H7 (cell line): ENCODE measurements around the gene INCA1. TPM values are rescaled to one million over a fixed set of nuclear protein-coding genes. Genes with fewer than 3 reads are reported as not detected.
"Not testable (repeated sequence)": the region's sequence is repeated elsewhere in the genome, so short reads cannot be mapped to it uniquely, and the experiment has no call there.

Experiments
- DNase-seq: peaks from one replicate; pipeline ENCODE4 v3.0.0; 2012
- H3K27me3 ChIP-seq: 2 replicates; pipeline ENCODE4 v1.6.0; 2011; ENCODE audit warnings: mild to moderate bottlenecking, low read length; ENCODE audit not compliant: control insufficient read depth, insufficient read depth
- H3K36me3 ChIP-seq: replicated peaks from 2 replicates; pipeline ENCODE4 v1.5.1; 2011; ENCODE audit warnings: low read length; ENCODE audit not compliant: control insufficient read depth, insufficient read depth
- H3K4me3 ChIP-seq: 2 replicates; pipeline ENCODE4 v1.5.1; 2011; ENCODE audit warnings: low read depth, mild to moderate bottlenecking, control low read depth, low read length, moderate library complexity; ENCODE audit not compliant: insufficient read depth
- total RNA-seq: library from RNA; depleted of rRNA; stranded (reverse); fragments of >200 nt; shearing (Covaris generic); gene quantifications from 2 replicates; pipeline ENCODE4 v1.2.3, GENCODE V29; 2014; rRNA removed

Gene INCA1
- total RNA-seq, result 0.42 and 0.63 TPM in 2 replicates

- H3K36me3 ChIP-seq, result peaks cover 17% of the 10 kb centered on the region
- peaks cover 11% of the 10 kb centered on the region for H3K27me3 ChIP-seq
- peak within 1 kb of the TSS; percentile 93 for H3K4me3 ChIP-seq
- DNase-seq, result peak; percentile 99
These were observed at the start of gene INCA1, which contains the start of gene KIF1C for GRCh38 chr17:4997302-4998026. TSS of gene INCA1 (minus strand) at chr17:4997522. CDS start at chr17:4994437, 3,085 bp downstream. TSS of gene KIF1C (plus strand) at chr17:4997950. CDS start at chr17:5000247, 2,297 bp downstream.

GRCh38 chr17:5045496-5045895 is 48.2 kb upstream of the INCA1 start:
- no peaks in the 10 kb centered on the region for H3K36me3 ChIP-seq
- H3K4me3 ChIP-seq, result no peak overlapping the region
- DNase-seq, result no peak
- no peaks in the 10 kb centered on the region for H3K27me3 ChIP-seq

- no peak for DNase-seq
- Histone ChIP-seq H3K27me3 (no peaks in the 10 kb centered on the region; the same call in 1 of the 2 replicates), H3K36me3 (no peaks in the 10 kb centered on the region), H3K4me3 (no peak overlapping the region)
These were observed 47.3 kb upstream of the INCA1 start for GRCh38 chr17:5044630-5045029.

- peak; percentile 74 for DNase-seq
- Histone ChIP-seq H3K36me3 (no peaks in the 10 kb centered on the region), H3K4me3 (no peak overlapping the region), H3K27me3 (no peaks in the 10 kb centered on the region; the same call in 1 of the 2 replicates)
These were observed 46.2 kb upstream of the INCA1 start for GRCh38 chr17:5043524-5043923.

GRCh38 chr17:5042157-5043022 is 45.1 kb upstream of the INCA1 start:
- Histone ChIP-seq H3K4me3 (no peak overlapping the region), H3K36me3 (no peaks in the 10 kb centered on the region), H3K27me3 (no peaks in the 10 kb centered on the region; the same call in 1 of the 2 replicates)
- DNase-seq, result no peak

GRCh38 chr17:5035315-5035714 is 38.0 kb upstream of the INCA1 start, which contains the start of gene SLC52A1:
TSS of gene SLC52A1 (minus strand) at chr17:5035426. CDS start at chr17:5034606, 820 bp downstream.
- no peaks in the 10 kb centered on the region for H3K36me3 ChIP-seq
- peak; percentile 90 for DNase-seq
- peak within 1 kb of the TSS; percentile 8; the same call in 1 of the 2 replicates for H3K4me3 ChIP-seq
- H3K27me3 ChIP-seq, result no peaks in the 10 kb centered on the region; the same call in 1 of the 2 replicates

- peak; percentile 48 for DNase-seq
- H3K36me3 ChIP-seq, result no peaks in the 10 kb centered on the region
- H3K4me3 ChIP-seq, result no peak overlapping the region
- no peaks in the 10 kb centered on the region for H3K27me3 ChIP-seq
These were observed 37.3 kb upstream of the INCA1 start for GRCh38 chr17:5034651-5035050.

GRCh38 chr17:5034063-5034462 is 36.7 kb upstream of the INCA1 start:
- Histone ChIP-seq H3K4me3 (no peak overlapping the region), H3K36me3 (no peaks in the 10 kb centered on the region), H3K27me3 (no peaks in the 10 kb centered on the region)
- no peak for DNase-seq

- H3K4me3 ChIP-seq, result no peak overlapping the region
- peak; percentile 74 for DNase-seq
- no peaks in the 10 kb centered on the region for H3K36me3 ChIP-seq
- no peaks in the 10 kb centered on the region for H3K27me3 ChIP-seq
These were observed 36.2 kb upstream of the INCA1 start for GRCh38 chr17:5033352-5034015.

GRCh38 chr17:5032865-5033264 is 35.5 kb upstream of the INCA1 start:
- H3K4me3 ChIP-seq, result no peak overlapping the region
- no peaks in the 10 kb centered on the region for H3K36me3 ChIP-seq
- no peak for DNase-seq
- no peaks in the 10 kb centered on the region for H3K27me3 ChIP-seq

- peak; percentile 90 for DNase-seq
- Histone ChIP-seq H3K4me3 (peak overlapping the region; percentile 21; the same call in 1 of the 2 replicates), H3K27me3 (no peaks in the 10 kb centered on the region), H3K36me3 (no peaks in the 10 kb centered on the region)
These were observed 34.2 kb upstream of the INCA1 start for GRCh38 chr17:5031365-5032082.

GRCh38 chr17:5030168-5030567 is 32.8 kb upstream of the INCA1 start:
- not testable (repeated sequence) for DNase-seq, H3K4me3 ChIP-seq, H3K36me3 ChIP-seq, H3K27me3 ChIP-seq

GRCh38 chr17:5027916-5028315 is 30.6 kb upstream of the INCA1 start:
- no peak for DNase-seq
- peaks cover 2% of the 10 kb centered on the region for H3K36me3 ChIP-seq
- H3K27me3 ChIP-seq, result no peaks in the 10 kb centered on the region
- no peak overlapping the region for H3K4me3 ChIP-seq

GRCh38 chr17:5027299-5027698 is 30.0 kb upstream of the INCA1 start:
- Histone ChIP-seq H3K4me3 (no peak overlapping the region), H3K36me3 (peaks cover 3% of the 10 kb centered on the region)

More at GRCh38 chr17:5027299-5027698, 30.0 kb upstream of the INCA1 start:
- no peak for DNase-seq
- H3K27me3 ChIP-seq, result no peaks in the 10 kb centered on the region
